ENCODE data around the gene NFXL1. TPM values are rescaled to one million over a fixed set of nuclear protein-coding genes. Genes with fewer than 3 reads are reported as not detected.
"Not testable (repeated sequence)": the region's sequence is repeated elsewhere in the genome, so short reads cannot be mapped to it uniquely, and the experiment has no call there.

Gene NFXL1
- total RNA-seq, 2 experiments from 2014 or later: 10.9 to 12.0 TPM

- Mint-ChIP-seq H3K4me1 (ENCODE audit: low read depth) (peaks cover 6% of the 10 kb centered on the region), H3K27ac (no peak overlapping the region), H3K27me3 (peaks cover 13% of the 10 kb centered on the region), H3K36me3 (no peaks in the 10 kb centered on the region), H3K9me3 (no peaks in the 10 kb centered on the region), H3K4me3 (no peak overlapping the region)
- intact Hi-C loops (cut with micrococcal nuclease): loop anchor here (2.0 kb wide), 2 partner anchors 160 to 214 kb away; no protein-coding TSS in a partner anchor
- peak; percentile 65 for DNase-seq
- CTCF ChIA-PET: interaction anchor here (1.0 to 1.5 kb wide), 5 partner anchors 12 to 251 kb away, joined by 3 to 5 read pairs (median 3); partner anchors contain the start of gene NFXL1
- POLR2A ChIA-PET: no interaction called here
Observed at GRCh38 chr4:47926667-47927258, 12.4 kb upstream of the NFXL1 start.

- H3K27ac Mint-ChIP-seq; H3K9me3 Mint-ChIP-seq; intact Hi-C loops (cut with micrococcal nuclease); H3K4me3 Mint-ChIP-seq; H3K36me3 Mint-ChIP-seq; DNase-seq; POLR2A ChIA-PET; H3K4me1 Mint-ChIP-seq (ENCODE audit: low read depth): not testable (repeated sequence)
- CTCF ChIA-PET: interaction anchor here (1.2 kb wide), 1 partner anchor 11 kb away, joined by 5 read pairs; no protein-coding TSS in a partner anchor
- H3K27me3 Mint-ChIP-seq: peaks cover 15% of the 10 kb centered on the region
Observed at GRCh38 chr4:47923261-47923608, 8.9 kb upstream of the NFXL1 start.

- peaks cover 13% of the 10 kb centered on the region for H3K9me3 Mint-ChIP-seq
- DNase-seq; H3K4me1 Mint-ChIP-seq (ENCODE audit: low read depth); H3K4me3 Mint-ChIP-seq; H3K36me3 Mint-ChIP-seq; POLR2A ChIA-PET; H3K27ac Mint-ChIP-seq; intact Hi-C loops (cut with micrococcal nuclease): not testable (repeated sequence)
- CTCF ChIA-PET: interaction anchor here (1.2 kb wide), 1 partner anchor 11 kb away, joined by 5 read pairs; no protein-coding TSS in a partner anchor
- H3K27me3 Mint-ChIP-seq: peaks cover 15% of the 10 kb centered on the region
Observed at GRCh38 chr4:47922436-47923260, 8.3 kb upstream of the NFXL1 start.

- H3K4me3 Mint-ChIP-seq, H3K27ac Mint-ChIP-seq, POLR2A ChIA-PET, H3K27me3 Mint-ChIP-seq, DNase-seq, CTCF ChIA-PET: not testable (repeated sequence)
- intact Hi-C loops (cut with micrococcal nuclease): loop anchor here (10.0 kb wide), 1 partner anchor 358 kb away; no protein-coding TSS in a partner anchor
- Mint-ChIP-seq H3K9me3 (peaks cover 16% of the 10 kb centered on the region), H3K4me1 (ENCODE audit: low read depth) (peaks cover 20% of the 10 kb centered on the region), H3K36me3 (peaks cover 11% of the 10 kb centered on the region)
Observed at GRCh38 chr4:47917163-47917562, 2.8 kb upstream of the NFXL1 start.

GRCh38 chr4:47915378-47915777, 995 bp upstream of the NFXL1 start:
- ChIA-PET CTCF (interaction anchor here (1.4 kb wide), 2 partner anchors 10 kb away, joined by 3 to 5 read pairs; no protein-coding TSS in a partner anchor), POLR2A (interaction anchor here (0.9 to 1.4 kb wide), 3 partner anchors 76 to 452 kb away, joined by 3 to 4 read pairs (median 4); partner anchors contain the start of gene COMMD8)

GRCh38 chr4:47914926-47915237, 499 bp upstream of the NFXL1 start:
- Mint-ChIP-seq H3K36me3 (peaks cover 20% of the 10 kb centered on the region), H3K27me3 (no peaks in the 10 kb centered on the region), H3K27ac (peak overlapping the region; percentile 51), H3K9me3 (peaks cover 16% of the 10 kb centered on the region), H3K4me3 (peak overlapping the region; percentile 97), H3K4me1 (ENCODE audit: low read depth) (peaks cover 30% of the 10 kb centered on the region)
- intact Hi-C loops (cut with micrococcal nuclease): loop anchor here (1.0 to 10.0 kb wide), 10 partner anchors 40 to 452 kb away; partner anchors contain the start of genes ATP10D, CNGA1, COMMD8 and NIPAL1
- CTCF ChIA-PET: interaction anchor here (1.0 to 1.4 kb wide), 2 partner anchors 11 to 12 kb away, joined by 3 read pairs; no protein-coding TSS in a partner anchor
- POLR2A ChIA-PET: interaction anchor here (0.9 to 1.4 kb wide), 4 partner anchors 76 to 452 kb away, joined by 3 to 4 read pairs (median 4); partner anchors contain the start of gene COMMD8
- DNase-seq: no peak

More at GRCh38 chr4:47915378-47915777, 995 bp upstream of the NFXL1 start:
- H3K27me3 Mint-ChIP-seq: peaks cover 2% of the 10 kb centered on the region
- intact Hi-C loops (cut with micrococcal nuclease): loop anchor here (2.0 to 10.0 kb wide), 4 partner anchors 41 to 359 kb away; partner anchors contain the start of genes CNGA1 and NIPAL1
- DNase-seq: no peak
- peak overlapping the region; percentile 97 for H3K4me3 Mint-ChIP-seq
- H3K27ac Mint-ChIP-seq: no peak overlapping the region
- H3K9me3 Mint-ChIP-seq: peaks cover 16% of the 10 kb centered on the region
- peaks cover 29% of the 10 kb centered on the region for H3K4me1 Mint-ChIP-seq (ENCODE audit: low read depth)
- peaks cover 18% of the 10 kb centered on the region for H3K36me3 Mint-ChIP-seq

- ChIA-PET CTCF (interaction anchor here (1.0 to 1.4 kb wide), 2 partner anchors 12 to 13 kb away, joined by 3 read pairs; no protein-coding TSS in a partner anchor), POLR2A (interaction anchor here (1.4 kb wide), 1 partner anchor 75 kb away, joined by 4 read pairs; no protein-coding TSS in a partner anchor)
- Mint-ChIP-seq H3K36me3 (peaks cover 25% of the 10 kb centered on the region), H3K27ac (peak overlapping the region; percentile 93), H3K9me3 (peaks cover 15% of the 10 kb centered on the region), H3K4me1 (ENCODE audit: low read depth) (peaks cover 35% of the 10 kb centered on the region), H3K4me3 (peak overlapping the region; percentile 97), H3K27me3 (no peaks in the 10 kb centered on the region)
- DNase-seq: peak; percentile 48
- intact Hi-C loops (cut with micrococcal nuclease): loop anchor here (1.0 to 10.0 kb wide), 10 partner anchors 39 to 451 kb away; partner anchors contain the start of genes ATP10D, CNGA1, COMMD8 and NIPAL1
Observed at GRCh38 chr4:47913861-47914219, 543 bp downstream of the NFXL1 start.

GRCh38 chr4:47913330-47913729, 1.1 kb downstream of the NFXL1 start:
- intact Hi-C loops (cut with micrococcal nuclease): loop anchor here (5.0 to 10.0 kb wide), 4 partner anchors 124 to 426 kb away; partner anchors contain the start of gene ATP10D
- Mint-ChIP-seq H3K27ac (peak overlapping the region; percentile 93), H3K4me3 (peak overlapping the region; percentile 97)

GRCh38 chr4:47907089-47907646, 7.2 kb downstream of the NFXL1 start:
- Mint-ChIP-seq H3K27ac (no peak overlapping the region), H3K9me3 (no peaks in the 10 kb centered on the region), H3K4me3 (no peak overlapping the region), H3K4me1 (ENCODE audit: low read depth) (peaks cover 21% of the 10 kb centered on the region), H3K36me3 (peaks cover 29% of the 10 kb centered on the region), H3K27me3 (no peaks in the 10 kb centered on the region)
- CTCF ChIA-PET: interaction anchor here (1.1 kb wide), 1 partner anchor 26 kb away, joined by 3 read pairs; no protein-coding TSS in a partner anchor
- POLR2A ChIA-PET: no interaction called here
- no peak for DNase-seq
- intact Hi-C loops (cut with micrococcal nuclease): no loop called here

More at GRCh38 chr4:47913330-47913729, 1.1 kb downstream of the NFXL1 start:
- ChIA-PET CTCF (no interaction called here), POLR2A (no interaction called here)
- DNase-seq: no peak
- Mint-ChIP-seq H3K9me3 (peaks cover 10% of the 10 kb centered on the region), H3K4me1 (ENCODE audit: low read depth) (peaks cover 35% of the 10 kb centered on the region), H3K27me3 (no peaks in the 10 kb centered on the region), H3K36me3 (peaks cover 27% of the 10 kb centered on the region)

- no peaks in the 10 kb centered on the region for H3K9me3 Mint-ChIP-seq
- POLR2A ChIA-PET: no interaction called here
- no peak for DNase-seq
- no peak overlapping the region for H3K27ac Mint-ChIP-seq
- intact Hi-C loops (cut with micrococcal nuclease): no loop called here
- H3K4me3 Mint-ChIP-seq: no peak overlapping the region
- peaks cover 34% of the 10 kb centered on the region for H3K36me3 Mint-ChIP-seq
- CTCF ChIA-PET: no interaction called here
- H3K27me3 Mint-ChIP-seq: no peaks in the 10 kb centered on the region
- H3K4me1 Mint-ChIP-seq (ENCODE audit: low read depth): no peaks in the 10 kb centered on the region
Observed at GRCh38 chr4:47899639-47900038, 14.7 kb downstream of the NFXL1 start.

- CTCF ChIA-PET: interaction anchor here (0.6 to 1.7 kb wide), 3 partner anchors 11 to 55 kb away, joined by 3 to 5 read pairs (median 3); no protein-coding TSS in a partner anchor
- H3K4me3 Mint-ChIP-seq: no peak overlapping the region
- intact Hi-C loops (cut with micrococcal nuclease): loop anchor here (2.0 kb wide), 1 partner anchor 17 kb away; no protein-coding TSS in a partner anchor
- peaks cover 10% of the 10 kb centered on the region for H3K4me1 Mint-ChIP-seq (ENCODE audit: low read depth)
- POLR2A ChIA-PET: no interaction called here
- H3K27ac Mint-ChIP-seq: no peak overlapping the region
- H3K27me3 Mint-ChIP-seq: no peaks in the 10 kb centered on the region
- H3K9me3 Mint-ChIP-seq: no peaks in the 10 kb centered on the region
- peaks cover 51% of the 10 kb centered on the region for H3K36me3 Mint-ChIP-seq
- no peak for DNase-seq
Observed at GRCh38 chr4:47891928-47892327, 22.5 kb downstream of the NFXL1 start.

Data from activated CD4-positive, alpha-beta memory T cell treated with anti-CD3 and anti-CD28 coated beads for 36 hours (primary cell).